ENCODE results near the gene ZNF776.
"Not testable (repeated sequence)": the region's sequence is repeated elsewhere in the genome, so short reads cannot be mapped to it uniquely, and the experiment has no call there.

ZNF776 gene

DNA sequence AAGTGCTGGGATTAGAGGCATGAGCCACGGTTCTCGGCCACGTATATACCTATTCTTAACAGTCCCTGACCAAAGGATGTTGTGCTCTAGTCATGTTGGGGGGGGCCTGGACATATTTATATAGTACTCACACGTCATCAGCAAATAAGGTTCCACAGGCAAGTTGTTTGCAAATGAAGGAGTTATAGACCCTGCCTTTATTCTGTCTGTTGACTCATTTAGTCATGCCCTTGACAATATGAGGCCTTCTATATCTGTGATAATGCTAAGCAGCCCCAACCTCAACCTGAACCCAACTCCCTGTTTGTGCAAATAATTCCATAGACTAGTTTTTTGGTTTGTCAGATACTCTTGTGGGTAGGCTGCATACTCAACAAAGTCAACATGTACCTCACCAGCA lies 31.7 kb downstream of the ZNF776 start:
- no peak for DNase-seq (ENCODE audit: low read depth in 3 of 3)

DNA sequence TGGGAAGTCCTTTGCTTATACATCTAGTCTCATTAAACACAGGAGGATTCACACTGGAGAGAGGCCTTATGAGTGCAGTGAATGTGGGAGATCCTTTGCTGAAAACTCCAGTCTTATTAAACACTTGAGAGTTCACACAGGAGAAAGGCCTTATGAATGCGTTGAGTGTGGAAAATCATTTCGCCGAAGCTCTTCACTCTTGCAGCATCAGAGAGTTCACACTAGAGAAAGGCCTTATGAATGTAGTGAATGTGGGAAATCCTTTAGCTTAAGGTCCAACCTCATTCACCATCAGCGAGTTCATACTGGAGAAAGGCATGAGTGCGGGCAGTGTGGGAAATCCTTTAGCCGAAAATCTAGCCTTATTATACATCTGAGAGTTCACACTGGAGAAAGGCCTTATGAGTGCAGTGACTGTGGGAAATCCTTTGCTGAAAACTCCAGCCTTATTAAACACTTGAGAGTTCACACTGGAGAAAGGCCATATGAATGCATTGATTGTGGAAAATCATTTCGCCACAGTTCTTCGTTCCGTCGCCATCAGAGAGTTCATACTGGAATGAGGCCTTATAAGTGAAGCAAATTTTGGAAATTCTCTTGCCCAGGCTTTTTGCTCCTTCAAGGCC lies 32.7 kb downstream of the ZNF776 start:
- no peak for DNase-seq (ENCODE audit: low read depth in 3 of 3)

DNA sequence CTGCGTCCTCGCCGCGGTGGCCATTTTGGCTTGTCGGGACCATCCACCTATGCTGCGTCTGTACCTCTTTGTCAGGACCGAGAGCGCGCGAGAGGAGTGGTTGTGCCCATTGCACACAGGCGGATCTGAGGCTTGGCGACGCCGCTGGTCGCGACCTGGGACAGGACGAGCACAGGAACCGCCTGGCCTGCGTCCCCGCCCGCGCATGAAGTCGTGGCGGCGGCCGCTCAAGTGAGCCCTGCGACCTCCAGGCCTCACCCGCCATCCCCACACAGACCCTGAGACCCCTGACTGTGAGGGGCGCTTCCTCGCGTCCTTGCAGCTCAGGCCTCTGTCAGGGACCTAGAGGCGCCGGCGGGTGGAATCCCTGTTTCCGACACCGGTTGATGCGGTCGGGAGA lies 39.7 kb downstream of the ZNF776 start:
- DNase-seq (ENCODE audit: low read depth in 3 of 3): no peak

DNA sequence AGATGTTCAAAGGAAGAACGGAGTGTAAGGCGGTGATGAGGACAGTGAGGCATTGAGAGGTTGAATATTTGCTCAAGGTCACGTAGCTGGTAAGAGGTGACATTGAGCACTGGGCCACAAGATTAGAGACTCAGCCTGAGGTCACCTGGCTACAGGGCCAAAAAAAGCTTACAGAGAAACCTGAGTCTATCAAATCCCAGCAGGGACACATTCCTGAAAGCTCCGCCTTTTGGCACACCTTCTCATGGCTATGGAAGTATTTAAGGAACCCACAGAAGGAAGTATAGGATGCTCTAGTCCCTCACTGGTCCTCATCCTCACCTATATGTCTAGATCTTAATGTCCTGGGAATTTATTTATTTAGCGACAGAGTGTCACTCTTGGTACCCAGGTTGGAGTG lies 40.3 kb downstream of the ZNF776 start:
- no peak for DNase-seq (ENCODE audit: low read depth in 3 of 3)

DNA sequence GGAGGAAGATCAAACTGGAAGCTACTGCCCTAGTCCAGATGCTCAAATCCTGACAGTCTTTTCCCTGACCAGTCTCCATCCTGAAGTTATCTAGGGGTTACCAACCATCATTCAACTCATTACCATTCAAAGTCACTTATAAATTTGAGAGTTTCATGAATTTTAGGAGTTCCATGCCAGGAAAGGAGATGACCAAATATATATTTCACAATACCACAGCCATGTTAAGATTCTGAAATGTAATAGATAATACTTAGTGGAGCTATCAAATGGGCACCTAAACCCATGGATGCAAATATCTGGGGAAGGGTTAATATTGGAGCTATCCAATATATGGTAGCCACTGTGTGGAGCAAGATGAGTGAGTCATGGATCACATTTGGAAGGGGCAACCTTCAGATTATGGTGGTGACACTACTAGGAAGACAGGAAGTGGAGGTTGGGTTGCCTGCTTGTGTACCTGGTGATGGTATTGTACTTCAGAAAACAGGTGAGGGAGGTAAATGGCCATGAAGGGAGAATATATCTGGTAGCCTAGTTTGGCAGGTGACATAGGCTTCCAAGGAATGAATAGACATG lies 41.6 kb downstream of the ZNF776 start:
- DNase-seq (ENCODE audit: low read depth in 3 of 3): no peak

DNA sequence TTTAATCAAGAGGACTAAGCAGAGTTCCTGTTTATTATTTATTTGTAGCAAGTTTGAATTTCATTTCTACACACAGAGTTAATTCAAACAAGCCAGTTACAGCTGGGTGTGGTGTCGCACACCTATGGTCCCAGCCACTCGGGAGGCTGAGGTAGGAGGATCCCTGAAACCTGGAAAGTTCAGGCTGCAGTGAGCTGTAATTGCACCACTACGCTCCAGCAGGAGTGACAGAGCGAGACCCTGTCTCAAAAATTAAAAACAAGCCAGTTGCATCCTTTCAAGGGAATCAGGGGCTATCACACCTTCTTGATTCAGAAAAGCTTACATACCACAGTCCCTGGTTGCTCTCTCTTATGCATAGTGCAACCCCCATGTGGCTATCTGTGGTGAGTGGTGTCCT lies 42.7 kb downstream of the ZNF776 start:
- no peak for DNase-seq (ENCODE audit: low read depth in 3 of 3)

DNA sequence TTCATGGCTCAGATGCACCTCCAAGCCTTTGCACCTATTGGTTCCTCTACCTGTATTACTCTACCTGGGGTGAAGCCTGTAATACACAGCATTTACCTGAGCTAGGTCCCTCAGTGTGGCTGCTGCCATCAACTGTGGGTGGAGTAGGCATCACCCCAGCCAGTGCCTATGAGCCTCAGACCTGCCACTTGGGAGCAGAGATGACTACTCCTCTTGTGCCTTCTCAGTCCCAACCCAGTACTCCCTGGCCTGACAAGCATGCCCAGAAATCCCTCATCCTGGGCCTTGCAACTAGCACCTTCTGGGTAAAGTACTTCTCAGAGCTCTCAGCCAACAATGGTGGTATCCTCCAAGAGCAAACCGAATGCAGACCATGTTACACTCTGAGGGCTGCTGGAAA lies 50.0 kb downstream of the ZNF776 start:
- DNase-seq (ENCODE audit: low read depth in 3 of 3): not testable (repeated sequence)

DNA sequence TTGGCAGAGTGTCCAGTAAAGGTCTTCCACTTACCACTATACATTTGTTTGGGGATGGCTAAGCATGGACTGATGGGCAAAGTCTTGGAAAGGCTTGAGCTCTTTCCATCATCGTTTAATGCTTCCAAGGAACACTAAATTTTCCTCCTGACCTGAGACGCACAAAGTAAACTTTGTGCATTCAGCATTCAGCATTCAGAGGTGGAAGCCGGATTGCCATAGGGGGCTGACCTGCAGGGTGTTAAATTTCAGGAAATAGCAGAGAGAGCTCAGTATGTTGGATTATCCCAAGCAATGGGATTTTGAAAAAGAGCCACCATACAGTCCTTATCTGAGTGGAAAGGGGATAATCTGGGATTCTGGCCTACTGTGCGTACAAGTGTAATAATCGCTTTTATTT lies 54.1 kb downstream of the ZNF776 start:
- DNase-seq (ENCODE audit: low read depth in 3 of 3): no peak

DNA sequence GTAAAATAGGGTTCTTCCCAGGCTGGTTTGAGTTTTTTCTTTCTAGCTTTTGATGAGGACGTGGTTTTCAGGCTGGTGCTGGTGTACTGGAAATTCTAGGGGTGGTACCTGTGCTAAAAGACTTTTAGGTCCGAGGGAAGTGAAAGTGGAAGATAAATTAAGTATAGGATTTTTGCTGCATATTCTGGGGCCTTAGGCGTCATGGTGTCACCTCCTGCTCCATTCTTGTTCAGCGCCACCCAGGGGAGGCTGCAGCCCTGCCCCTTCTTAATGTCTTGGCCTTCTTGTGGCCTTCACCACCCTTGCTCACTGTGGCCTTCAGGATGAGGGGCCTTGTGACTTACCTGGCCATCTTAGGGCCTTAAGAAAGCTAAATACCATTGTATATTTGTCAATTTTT lies 55.7 kb downstream of the ZNF776 start:
- DNase-seq (ENCODE audit: low read depth in 3 of 3): no peak

DNA sequence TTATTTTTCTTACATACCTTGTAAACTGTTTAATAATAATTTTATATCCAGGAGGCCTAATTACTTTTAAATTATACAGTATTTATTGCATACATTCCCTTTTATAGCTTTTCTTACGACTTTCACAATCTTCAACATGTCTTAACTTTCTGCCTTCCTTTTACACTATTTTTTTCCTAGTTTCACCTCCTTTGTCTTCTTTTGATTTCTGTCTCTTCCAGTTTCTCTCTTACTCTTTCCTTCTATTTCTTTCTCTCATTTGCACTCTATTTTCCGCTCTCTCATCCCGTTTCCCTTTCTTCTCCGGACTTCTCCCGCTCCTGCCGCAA lies 56.6 kb downstream of the ZNF776 start:
- no peak for DNase-seq (ENCODE audit: low read depth in 3 of 3)

DNA sequence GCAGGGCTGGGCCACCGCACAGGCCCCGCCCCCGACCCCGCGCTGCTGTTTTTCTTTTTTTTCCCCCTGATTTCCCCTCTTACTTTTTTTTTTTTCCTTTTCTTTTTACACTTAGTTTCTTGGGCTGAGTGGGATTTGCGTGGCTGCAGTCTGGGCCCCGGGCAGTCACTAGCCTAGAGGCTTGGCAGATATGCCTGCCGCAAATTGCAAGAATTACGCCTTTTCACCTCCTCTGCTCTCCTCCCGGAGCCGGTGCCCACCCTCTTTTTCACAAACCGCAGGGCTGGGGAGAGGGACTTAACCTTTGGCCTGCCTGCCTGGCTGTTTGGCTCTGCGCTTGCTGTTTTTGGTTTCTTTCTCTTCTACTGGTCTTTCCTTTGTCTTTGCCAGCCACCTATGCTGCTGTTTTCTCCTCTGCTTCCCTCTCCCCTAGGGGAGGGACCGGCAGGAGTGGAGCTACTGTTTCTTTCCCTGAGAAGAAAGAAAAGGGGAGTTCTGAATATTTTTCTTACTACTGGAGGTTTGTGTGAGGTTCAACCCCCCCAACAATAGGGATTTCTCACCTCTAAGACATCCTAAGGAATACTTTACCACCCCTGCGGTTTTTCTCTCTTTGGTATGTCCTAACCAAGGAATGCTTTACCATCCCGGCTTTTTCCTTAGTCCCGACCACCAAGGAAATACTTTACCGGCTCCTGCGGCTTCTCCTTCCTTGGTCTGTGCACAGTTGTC lies 57.1 kb downstream of the ZNF776 start:
- DNase-seq (ENCODE audit: low read depth in 3 of 3): no peak

DNA sequence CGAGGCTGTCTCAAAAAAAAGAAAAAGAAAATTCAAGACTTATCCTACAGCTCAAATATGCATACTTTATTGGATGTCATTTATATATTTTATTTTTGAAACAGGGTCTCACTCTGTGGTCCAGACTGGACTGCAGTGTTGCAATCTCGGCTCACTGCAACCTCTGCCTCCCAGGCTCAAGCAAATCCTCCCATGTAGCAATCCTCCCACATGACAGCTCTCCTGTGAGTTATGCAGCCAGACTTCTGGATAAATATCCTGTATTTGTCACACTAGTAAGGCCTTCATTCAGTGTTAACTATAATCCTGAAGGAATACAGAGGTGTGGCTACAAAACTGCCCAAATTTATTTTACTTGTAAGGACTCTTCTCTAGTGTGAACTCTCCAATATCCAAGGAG lies 60.9 kb downstream of the ZNF776 start:
- DNase-seq (ENCODE audit: low read depth in 3 of 3): no peak
